Inflammatory macrophage treated with lipopolysaccharide for 4 hours (primary cell): Measurements from ENCODE around the gene CCDC6.
"Not testable (repeated sequence)": the region's sequence is repeated elsewhere in the genome, so short reads cannot be mapped to it uniquely, and the experiment has no call there.

Source experiments
- DNase-seq: peaks from one replicate; pipeline ENCODE4 v3.0.0-alpha.2; 2020

Gene CCDC6

GRCh38 chr10:59906417-59907202 is at the start of gene CCDC6:
CCDC6 (minus strand) TSS chr10:59906556; CDS start chr10:59906424, 132 bp downstream.
- peak; percentile 97 for DNase-seq

- DNase-seq: no peak
Observed at GRCh38 chr10:59954296-59954695, 47.9 kb upstream of the CCDC6 start.

GRCh38 chr10:59953711-59954110 is 47.4 kb upstream of the CCDC6 start:
- not testable (repeated sequence) for DNase-seq

GRCh38 chr10:59950105-59950504 is 43.7 kb upstream of the CCDC6 start:
- DNase-seq: no peak

GRCh38 chr10:59949608-59950007 is 43.3 kb upstream of the CCDC6 start:
- DNase-seq: no peak

GRCh38 chr10:59945991-59946390 is 39.6 kb upstream of the CCDC6 start:
- DNase-seq: no peak

- peak; percentile 30 for DNase-seq
Observed at GRCh38 chr10:59945590-59945989, 39.2 kb upstream of the CCDC6 start.

GRCh38 chr10:59944339-59944935 is 38.1 kb upstream of the CCDC6 start:
- no peak for DNase-seq

GRCh38 chr10:59942556-59942955 is 36.2 kb upstream of the CCDC6 start:
- no peak for DNase-seq

- no peak for DNase-seq
Observed at GRCh38 chr10:59937720-59938119, 31.4 kb upstream of the CCDC6 start.

- peak; percentile 69 for DNase-seq
Observed at GRCh38 chr10:59934701-59935100, 28.3 kb upstream of the CCDC6 start.

GRCh38 chr10:59930788-59931521 is 24.6 kb upstream of the CCDC6 start:
- DNase-seq: not testable (repeated sequence)

GRCh38 chr10:59926086-59926485 is 19.7 kb upstream of the CCDC6 start:
- DNase-seq: no peak

- no peak for DNase-seq
Observed at GRCh38 chr10:59922907-59923306, 16.6 kb upstream of the CCDC6 start.

- DNase-seq: peak; percentile 37
Observed at GRCh38 chr10:59917922-59918321, 11.6 kb upstream of the CCDC6 start.

- no peak for DNase-seq
Observed at GRCh38 chr10:59913547-59914237, 7.3 kb upstream of the CCDC6 start.

- DNase-seq: no peak
Observed at GRCh38 chr10:59910867-59911266, 4.5 kb upstream of the CCDC6 start.

GRCh38 chr10:59909815-59910214 is 3.5 kb upstream of the CCDC6 start:
- no peak for DNase-seq

- DNase-seq: no peak
Observed at GRCh38 chr10:59908808-59909143, 2.4 kb upstream of the CCDC6 start.

- DNase-seq: peak; percentile 85
Observed at GRCh38 chr10:59907918-59908807, 1.8 kb upstream of the CCDC6 start.

- DNase-seq: peak; percentile 44
Observed at GRCh38 chr10:59907537-59907917, 1.2 kb upstream of the CCDC6 start.

- no peak for DNase-seq
Observed at GRCh38 chr10:59905731-59906416, 482 bp downstream of the CCDC6 start.
